HG02840 (cell line): ENCODE results near the gene UNCX.
"Not testable (repeated sequence)": the region's sequence is repeated elsewhere in the genome, so short reads cannot be mapped to it uniquely, and the experiment has no call there.

Experiments used
- ATAC-seq: cut with Tn5 transposase; IDR thresholded peaks from one replicate; pipeline ENCODE4 v1.9.1; 2021; ENCODE audit warnings: mild to moderate bottlenecking, moderate library complexity, moderate number of reproducible peaks; ENCODE audit not compliant: unreplicated experiment, low FRiP score

Gene UNCX

DNA sequence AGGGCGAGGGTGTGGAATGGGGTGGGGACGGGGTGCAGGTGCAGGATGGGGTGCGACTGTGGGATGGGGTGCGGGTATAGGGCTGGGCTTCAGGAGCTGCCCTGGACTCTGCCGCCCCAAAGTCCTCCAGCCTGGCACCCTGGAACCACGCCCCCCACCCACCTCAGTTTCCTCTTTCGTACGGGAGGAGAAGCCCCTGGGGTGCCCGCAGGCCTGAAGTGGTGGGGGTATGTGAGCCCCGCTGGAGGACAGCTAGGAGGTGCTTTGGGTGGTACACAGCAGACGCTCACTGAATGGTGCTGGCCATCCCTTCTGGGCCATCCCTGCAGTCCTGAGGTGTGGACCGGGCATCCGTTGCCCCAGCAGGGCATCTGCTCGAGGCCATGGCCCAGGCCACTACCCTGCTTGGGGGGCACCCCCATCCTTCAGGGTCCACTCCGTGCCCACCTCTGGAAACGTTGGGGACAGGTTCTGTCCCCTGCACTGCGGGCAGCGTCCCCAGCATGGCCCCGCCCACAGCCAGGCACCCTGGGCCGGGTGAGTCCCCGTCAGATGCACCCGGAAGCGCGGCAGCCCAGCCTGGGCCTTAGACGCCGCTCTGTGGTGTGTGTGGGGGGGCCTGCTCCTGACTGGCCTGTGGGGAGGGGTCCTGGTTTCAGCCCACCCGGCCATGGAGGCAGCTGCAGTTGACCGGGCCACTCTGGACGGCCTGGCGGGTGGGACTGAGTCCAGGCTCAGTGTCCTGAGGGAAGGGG lies 41.6 kb downstream of the UNCX start:
- ATAC-seq = no peak

- ATAC-seq = no peak
Observed at GRCh38 chr7:1274876-1275375, 42.3 kb downstream of the UNCX start.

DNA sequence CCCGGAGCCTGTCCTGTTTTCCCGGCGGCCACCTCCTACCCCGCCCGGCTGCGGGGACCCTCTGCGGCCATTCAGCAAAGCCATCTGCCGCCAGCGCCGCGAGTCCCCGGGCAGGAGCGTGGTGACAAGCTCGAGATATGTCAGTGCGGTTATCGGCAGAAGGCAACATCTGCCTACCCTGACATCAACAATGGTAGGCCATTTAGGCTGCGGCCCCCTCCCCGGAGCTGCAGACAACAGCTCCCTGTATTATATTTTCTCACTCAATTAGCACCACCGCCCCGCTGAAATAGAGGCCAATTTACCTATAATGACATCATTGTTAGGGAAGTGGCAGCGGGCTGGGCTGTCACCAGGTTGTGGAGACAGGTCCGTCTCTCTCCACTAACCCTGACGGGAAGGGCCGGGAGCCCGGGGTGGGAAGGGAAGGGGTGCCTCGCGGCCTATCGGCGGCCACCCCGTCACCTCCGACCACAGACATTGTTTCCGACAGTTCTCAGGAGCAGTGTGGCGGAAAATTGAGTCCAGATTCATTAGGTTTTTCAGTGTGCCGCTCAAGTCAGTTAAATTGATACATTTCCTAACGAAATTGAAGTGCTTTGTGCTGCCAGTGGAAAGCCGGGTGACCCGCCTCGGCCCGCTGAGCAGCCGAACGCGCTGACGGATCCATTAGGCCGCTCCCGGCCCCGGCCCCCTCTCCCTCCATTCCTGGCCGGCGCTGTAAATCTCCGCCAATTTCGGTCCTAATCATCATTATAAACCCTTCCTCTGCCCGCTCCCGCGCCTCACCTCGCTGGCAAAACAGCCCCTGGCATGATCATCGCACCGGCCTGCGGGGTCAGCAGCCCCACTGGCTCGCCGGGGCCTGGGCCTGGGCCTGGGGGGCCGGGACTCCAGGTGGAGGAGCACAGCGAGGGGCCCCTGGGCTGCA lies 43.0 kb downstream of the UNCX start:
- ATAC-seq = no peak

DNA sequence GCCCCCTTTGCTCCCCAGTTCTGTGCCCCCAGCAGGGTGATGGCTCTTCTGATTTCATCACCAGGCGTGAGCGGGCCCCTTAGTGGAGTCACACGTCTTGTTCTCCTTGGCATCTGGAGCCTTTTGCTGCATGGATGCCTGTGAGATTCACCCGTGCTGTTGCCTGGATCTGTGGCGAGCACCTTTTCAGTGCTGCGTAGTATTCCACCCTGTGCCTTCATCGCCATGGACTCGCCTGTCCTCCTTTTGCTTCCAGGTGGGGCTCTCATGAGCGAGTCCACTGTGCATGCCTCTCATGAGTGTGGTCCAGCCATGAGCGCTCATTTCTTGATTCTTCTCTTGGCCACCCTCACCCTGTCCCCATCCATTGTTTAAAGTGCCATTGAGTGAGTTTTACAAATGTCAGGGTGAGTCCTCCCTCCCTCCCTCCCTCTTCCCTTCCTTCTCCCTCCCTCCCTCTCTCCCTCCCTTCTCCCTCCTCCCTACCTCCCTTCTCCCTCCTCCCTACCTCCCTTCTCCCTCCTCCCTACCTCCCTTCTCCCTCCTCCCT lies 44.0 kb downstream of the UNCX start:
- no peak for ATAC-seq

DNA sequence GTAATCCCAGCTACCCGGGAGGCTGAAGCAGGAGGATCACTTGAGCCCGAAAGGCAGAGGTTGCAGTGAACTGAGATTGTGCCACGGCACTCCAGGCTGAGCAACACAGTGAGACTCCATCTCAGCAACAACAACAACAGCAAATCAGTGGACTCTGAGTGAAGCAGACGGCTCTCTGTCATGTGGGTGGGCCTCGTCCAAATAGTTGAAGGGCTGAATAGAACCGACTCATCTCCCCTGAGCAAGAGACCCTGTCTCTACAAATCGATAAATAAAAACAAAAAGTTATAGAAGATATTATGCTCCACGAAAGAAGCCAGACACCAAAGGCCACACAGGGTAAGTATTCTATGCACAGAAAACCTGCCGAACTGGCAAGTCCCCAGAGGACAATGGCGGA lies 45.9 kb downstream of the UNCX start:
- no peak for ATAC-seq

GRCh38 chr7:1279041-1279440 lies 46.4 kb downstream of the UNCX start:
- no peak for ATAC-seq

GRCh38 chr7:1279895-1280294 lies 47.2 kb downstream of the UNCX start:
- not testable (repeated sequence) for ATAC-seq

DNA sequence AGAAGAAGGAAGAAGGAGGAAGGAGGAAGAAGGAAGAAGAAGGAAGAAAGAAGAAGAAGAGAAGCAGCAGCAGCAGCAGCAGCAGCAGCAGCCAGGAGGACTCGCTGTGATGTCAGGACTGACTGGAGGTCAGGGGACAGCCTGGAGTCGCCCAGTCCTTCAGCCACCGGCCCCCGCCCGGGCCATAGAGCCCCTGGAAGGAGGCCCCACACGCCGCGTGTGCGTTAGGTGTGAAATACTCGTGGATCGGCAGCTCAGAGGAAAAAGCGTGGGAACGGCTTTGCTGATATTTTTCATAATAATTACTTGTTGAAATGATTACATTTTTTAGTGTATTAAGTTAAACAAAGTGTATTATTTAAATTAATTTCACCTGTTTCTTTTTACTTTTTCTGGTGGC lies 48.4 kb downstream of the UNCX start:
- no peak for ATAC-seq

GRCh38 chr7:1282679-1283078 lies 50.0 kb downstream of the UNCX start:
- ATAC-seq = no peak

DNA sequence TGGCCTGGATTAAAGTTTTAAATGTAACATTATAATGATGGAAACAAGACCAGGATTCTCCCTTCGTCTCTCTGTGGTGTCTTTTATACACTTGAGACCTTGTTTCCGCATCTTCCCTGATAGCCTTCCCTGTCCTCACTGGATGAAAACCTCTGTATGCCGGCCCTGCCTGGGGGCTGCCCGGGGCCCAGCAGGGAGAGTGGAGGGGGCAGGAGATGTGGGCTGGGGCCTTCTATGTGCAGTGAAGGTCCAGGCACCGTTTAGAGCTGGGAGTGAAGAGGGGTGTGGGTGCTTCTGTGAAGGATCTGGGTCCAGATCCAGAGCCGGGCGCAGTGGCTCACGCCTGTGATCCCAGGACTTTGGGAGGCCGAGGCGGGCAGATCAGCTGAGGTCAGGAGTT lies 50.7 kb downstream of the UNCX start:
- ATAC-seq = no peak

DNA sequence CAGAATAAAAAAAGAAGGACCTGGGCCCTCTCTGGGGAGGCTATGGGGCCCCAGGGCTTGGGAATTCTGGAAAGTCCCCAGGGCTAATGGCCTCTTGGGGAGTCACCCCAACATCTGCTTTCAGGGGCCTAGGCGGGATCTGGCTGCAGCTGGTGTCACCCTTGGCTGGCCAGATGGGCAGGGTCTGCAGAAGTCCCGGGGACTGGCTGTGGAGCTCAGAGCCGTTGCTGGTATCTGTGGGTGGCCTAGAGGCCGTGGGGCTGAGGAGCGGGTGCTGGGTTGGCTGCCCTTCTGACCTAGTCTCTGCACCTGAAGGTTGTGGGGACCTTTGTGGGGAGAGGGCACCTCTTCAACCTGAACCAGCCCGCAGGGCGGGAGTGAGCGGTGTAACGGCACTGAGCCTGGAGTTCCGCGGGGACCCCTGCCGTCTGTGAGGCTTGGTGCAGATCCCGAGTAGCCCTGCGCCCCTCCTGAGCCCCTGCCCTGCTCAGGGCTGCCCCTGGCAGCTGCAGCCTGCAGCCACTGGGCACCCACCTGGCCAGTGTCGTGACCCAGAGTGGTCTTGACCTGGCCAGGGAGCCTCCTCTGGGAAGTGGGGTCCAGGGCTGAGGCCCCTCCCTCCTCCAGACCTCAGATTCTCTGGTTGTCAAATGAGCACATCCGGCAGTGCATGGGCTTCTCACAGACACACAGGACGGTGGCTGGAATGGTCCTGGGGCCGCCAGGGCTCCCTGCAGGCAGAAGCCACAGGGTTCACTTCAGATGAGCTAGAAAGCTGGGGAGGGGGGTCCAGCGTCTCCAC lies 51.5 kb downstream of the UNCX start:
- no peak for ATAC-seq

DNA sequence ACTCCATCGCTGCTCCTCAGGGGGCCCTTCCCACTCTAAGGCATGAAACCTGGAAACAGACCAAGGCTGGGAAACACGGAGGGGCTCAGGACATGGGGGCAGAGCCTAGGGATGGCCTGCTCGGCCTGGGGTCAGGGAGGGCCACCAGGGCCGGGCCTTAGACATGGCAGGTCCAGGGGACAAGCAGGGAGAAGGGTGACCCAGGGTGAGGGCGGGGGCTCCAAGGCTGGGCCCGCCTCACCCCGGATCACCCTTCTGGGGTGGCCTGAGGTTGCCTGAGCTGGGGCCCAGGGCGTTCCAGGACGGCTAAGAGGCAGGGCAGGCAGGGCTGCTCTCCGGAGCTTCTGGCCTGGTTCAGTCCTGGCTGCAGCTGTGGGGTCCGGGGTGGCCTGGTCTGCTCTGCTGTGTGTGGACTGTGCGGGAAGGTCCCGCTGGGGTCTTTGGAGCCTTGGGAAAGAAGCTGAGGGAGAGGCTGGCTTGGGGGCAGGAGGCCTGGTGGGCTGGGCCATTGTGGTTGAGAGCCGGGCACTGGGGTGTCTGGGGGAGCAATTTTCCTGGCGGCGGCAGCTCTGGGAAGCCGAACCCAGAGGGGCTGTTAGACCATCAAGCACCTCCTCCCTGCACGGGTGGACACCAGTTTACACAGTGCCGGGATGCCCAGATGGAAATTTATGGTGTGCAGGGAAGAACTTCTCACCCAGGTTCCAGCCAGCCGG lies 52.2 kb downstream of the UNCX start:
- ATAC-seq = no peak

- no peak for ATAC-seq
Observed at GRCh38 chr7:1285556-1286301, 53.1 kb downstream of the UNCX start.
